Epidermal melanocyte (primary cell): ENCODE measurements around the gene OR8K3.

Experiments used
- DNase-seq: peaks from one replicate; pipeline ENCODE4 v3.0.0; 2011; ENCODE audit warnings: low spot score; ENCODE audit not compliant: insufficient read length

The OR8K3 gene

DNA sequence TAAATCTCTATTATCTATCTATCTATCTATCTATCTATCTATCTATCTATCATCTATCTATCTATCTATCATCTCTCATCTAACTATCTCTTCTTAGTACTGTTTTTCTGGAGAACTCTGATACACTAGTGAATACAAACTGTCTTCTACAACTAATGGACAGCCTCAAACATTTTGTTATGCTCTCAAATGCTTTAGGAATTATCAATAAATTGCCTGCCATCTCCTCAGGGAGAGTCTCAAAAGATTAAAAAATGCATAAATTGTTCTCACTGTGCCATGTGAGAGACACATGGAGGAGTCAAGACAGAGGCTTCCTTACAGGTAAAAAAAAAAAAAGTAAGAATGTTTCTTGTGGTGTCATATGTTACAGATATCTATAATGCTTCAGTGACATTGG is at the start of gene OR8K3:
Gene OR8K3 (plus strand): TSS at position 301 of the 400 bp plus-strand sequence. CDS start 3,163 bp downstream, outside the sequence.
- DNase-seq = no peak

DNA sequence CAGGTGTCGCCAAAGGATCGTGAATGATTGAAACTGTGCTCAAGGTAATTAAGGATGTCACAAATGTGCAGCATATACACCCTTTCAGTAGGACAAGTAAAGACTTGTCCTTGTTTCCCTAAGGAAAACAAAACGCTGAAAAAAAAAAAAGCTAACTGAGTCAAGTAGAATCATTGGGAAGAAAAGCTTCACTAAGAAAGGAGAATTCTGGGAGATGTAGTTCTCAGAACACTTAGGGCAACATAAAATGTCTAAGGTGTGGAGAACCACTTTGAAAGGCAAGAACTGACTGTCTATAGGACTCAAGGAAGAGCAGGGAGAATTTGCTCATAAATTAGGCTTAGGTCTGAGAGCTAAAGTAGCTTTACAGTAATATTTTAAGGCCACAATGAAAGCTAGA is 43.9 kb upstream of the OR8K3 start:
- DNase-seq = no peak

DNA sequence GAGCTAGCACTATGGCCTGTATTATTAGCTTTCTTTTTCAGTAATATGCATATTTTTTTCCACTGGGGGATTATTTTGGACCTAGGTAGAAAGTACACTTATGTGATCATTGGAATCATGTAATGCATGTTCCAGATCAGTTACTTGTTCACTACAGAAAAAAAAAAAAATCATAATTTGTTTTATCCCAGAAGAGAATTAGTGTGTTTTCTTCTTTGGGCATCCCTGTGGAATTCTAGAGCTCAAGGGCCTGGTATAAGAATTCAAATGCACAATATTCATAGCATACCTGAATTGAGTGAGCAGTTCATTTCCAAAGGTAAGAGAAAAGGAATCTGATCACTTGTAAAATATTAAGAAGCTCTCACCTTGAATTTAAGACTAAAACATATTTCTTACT is 41.1 kb upstream of the OR8K3 start, which contains the start of gene OR5T1:
Gene OR5T1 (plus strand): TSS at position 301 of the 400 bp plus-strand sequence. CDS start 1,485 bp downstream, outside the sequence.
- DNase-seq = no peak

DNA sequence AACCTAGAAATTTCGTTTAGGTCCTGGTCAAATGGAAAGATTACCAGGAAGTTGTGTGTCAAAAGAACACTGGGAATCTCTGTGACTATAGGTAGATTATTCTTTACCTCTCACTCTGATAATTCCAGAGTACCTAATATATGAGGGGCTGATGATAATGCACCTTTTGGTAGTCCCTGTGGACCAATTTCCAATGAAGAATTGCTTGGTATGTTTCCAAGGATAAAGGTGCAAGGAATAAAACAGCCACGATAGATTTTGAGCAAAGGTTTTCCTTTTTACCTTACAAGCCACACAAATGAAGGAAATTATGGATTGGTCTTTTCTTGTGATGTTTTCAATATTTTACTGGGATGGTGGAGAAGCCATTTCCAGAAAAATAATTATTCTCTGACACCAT is 22.8 kb upstream of the OR8K3 start, which contains the start of gene OR8H1:
Gene OR8H1 (minus strand): TSS at position 101 of the 400 bp plus-strand sequence. CDS start 1,192 bp downstream, outside the sequence.
- DNase-seq = no peak

- DNase-seq = no peak
These were observed 18.0 kb upstream of the OR8K3 start for GRCh38 chr11:56296898-56297297.

DNA sequence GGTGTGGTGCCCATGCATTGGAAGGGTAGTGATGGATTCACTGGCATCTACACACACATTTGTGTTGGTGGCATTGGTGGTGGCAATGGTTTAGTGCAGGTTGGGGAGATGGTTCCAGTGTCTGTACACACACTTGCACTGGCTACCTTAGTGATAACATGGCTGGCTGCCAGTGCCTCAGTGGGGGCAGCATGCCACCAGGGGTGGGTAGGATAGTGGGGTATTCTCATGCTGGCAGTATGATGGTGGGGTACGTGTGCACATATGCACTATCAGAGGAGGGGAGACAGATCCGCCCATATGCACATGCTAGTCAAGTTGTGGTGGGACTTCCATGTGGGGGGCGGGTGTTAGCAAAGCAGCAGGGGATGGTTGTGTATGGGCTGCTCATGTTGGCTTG is 7.1 kb upstream of the OR8K3 start:
- DNase-seq = no peak

- no peak for DNase-seq
These were observed 17.0 kb downstream of the OR8K3 start for GRCh38 chr11:56331861-56332491.

DNA sequence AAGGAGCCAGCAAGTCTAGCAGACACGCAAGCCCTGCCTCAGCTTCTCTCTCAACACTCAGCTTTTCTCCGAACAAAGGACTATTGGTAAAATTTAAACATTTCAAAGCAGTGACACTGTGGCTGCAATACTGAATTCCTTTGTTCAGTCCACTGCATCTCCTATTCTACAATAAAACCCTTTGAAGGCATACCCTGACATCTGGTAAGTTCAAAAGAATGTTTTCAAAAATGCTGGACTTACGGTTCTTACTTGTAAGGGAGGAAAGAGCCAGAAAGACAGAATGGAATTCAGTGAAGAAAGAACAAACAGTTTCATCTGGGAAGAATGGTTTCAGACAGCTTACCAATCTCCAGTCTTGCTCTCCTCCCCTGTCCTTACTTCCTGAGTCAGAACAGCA is 18.2 kb downstream of the OR8K3 start:
- DNase-seq = no peak

DNA sequence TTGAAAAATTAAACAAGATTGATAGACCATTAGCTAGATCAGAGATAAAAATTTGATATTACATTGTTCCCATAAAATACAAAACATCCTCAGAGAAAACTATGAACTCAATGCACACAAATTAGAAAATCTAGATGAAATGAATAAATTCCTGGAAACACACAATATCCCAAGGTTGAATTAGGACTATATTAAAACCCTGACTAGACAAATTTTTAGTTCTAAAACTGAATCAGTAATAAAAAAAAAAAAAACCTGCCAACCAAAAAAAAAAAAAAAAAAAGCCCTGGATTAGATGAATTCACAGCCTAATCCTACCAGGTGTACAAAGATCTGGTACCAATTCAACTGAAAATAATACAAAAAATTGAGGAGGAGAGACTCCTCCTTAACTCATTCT is 25.3 kb downstream of the OR8K3 start:
- DNase-seq = no peak

DNA sequence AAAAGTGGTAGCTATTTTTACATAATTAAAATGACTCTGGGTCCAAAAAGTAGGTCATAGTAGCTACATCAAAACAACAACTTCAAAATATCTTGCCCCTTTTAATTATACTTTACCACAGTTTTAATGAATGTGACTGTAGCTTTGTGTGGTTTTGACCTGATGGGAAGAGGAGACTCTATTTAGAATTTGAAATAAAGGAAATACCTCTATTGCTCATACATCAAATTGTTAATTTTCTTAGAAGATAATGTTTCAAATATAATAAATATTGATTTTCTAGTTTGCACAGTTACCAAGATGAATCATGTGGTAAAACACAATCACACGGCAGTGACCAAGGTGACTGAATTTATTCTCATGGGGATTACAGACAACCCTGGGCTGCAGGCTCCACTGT is 30.8 kb downstream of the OR8K3 start, which contains the start of gene OR8K1:
Gene OR8K1 (plus strand): TSS at position 301 of the 400 bp plus-strand sequence. CDS start 0 bp downstream, at position 301.
- DNase-seq = no peak

- DNase-seq = no peak
These were observed 39.0 kb downstream of the OR8K3 start, which contains the start of gene OR8J1 for GRCh38 chr11:56353991-56354390. TSS of gene OR8J1 (plus strand) at chr11:56354291. CDS start at chr11:56360247, 5,956 bp downstream.
